Muscle of back (tissue), 11 donors: ENCODE data around the gene MLANA. TPM values are rescaled to one million over a fixed set of nuclear protein-coding genes. Genes with fewer than 3 reads are reported as not detected.
A peak's percentile ranks its signal among the peaks of the same experiment; 100 is the strongest.
"Not testable (repeated sequence)": the region's sequence is repeated elsewhere in the genome, so short reads cannot be mapped to it uniquely, and the experiment has no call there.

Source experiments
- DNase-seq, 3 donors: peaks; one replicate each; pipeline versions ENCODE4 v3.0.0 to v3.0.0-alpha.2; 2013
- polyA plus RNA-seq, 10 donors: library from polyadenylated mRNA; unstranded; fragments of 120-200 nt; gene quantifications; one replicate each; pipeline ENCODE4 v1.2.1, GENCODE V29; 2013; ENCODE audit not compliant: insufficient read length in 10 of 10

MLANA gene
- polyA plus RNA-seq, 10 donors = 0.23 to 11.0 (median 0.89) TPM

- DNase-seq = no peak
These were observed 21.2 kb upstream of the MLANA start for GRCh38 chr9:5869315-5870019.

GRCh38 chr9:5870020-5870339 lies 20.7 kb upstream of the MLANA start:
- DNase-seq = no peak

GRCh38 chr9:5870691-5871090 lies 20.0 kb upstream of the MLANA start:
- no peak for DNase-seq

GRCh38 chr9:5871785-5872184 lies 18.9 kb upstream of the MLANA start:
- DNase-seq = no peak

GRCh38 chr9:5872511-5872910 lies 18.2 kb upstream of the MLANA start:
- DNase-seq = no peak

- no peak for DNase-seq
These were observed 17.2 kb upstream of the MLANA start for GRCh38 chr9:5873439-5873838.

GRCh38 chr9:5874048-5874447 lies 16.6 kb upstream of the MLANA start:
- no peak for DNase-seq

- DNase-seq = no peak
These were observed 14.7 kb upstream of the MLANA start for GRCh38 chr9:5876026-5876425.

GRCh38 chr9:5876711-5877110 lies 14.0 kb upstream of the MLANA start:
- no peak for DNase-seq

GRCh38 chr9:5879419-5880181 lies 11.1 kb upstream of the MLANA start:
- peak in 1 of 3 donors; percentile 64 for DNase-seq

GRCh38 chr9:5882244-5883012 lies 8.3 kb upstream of the MLANA start:
- not testable (repeated sequence) for DNase-seq

GRCh38 chr9:5884191-5884590 lies 6.5 kb upstream of the MLANA start:
- no peak for DNase-seq

GRCh38 chr9:5886114-5886939 lies 4.4 kb upstream of the MLANA start:
- peak; percentile 44 to 74 (median 59) for DNase-seq

- no peak for DNase-seq
These were observed 1.9 kb downstream of the MLANA start for GRCh38 chr9:5892456-5893133.

GRCh38 chr9:5893134-5893505 lies 2.4 kb downstream of the MLANA start:
- no peak for DNase-seq

GRCh38 chr9:5893591-5894236 lies 3.0 kb downstream of the MLANA start:
- DNase-seq = no peak

GRCh38 chr9:5894237-5894959 lies 3.7 kb downstream of the MLANA start:
- no peak for DNase-seq

GRCh38 chr9:5895782-5896181 lies 5.1 kb downstream of the MLANA start:
- DNase-seq = no peak

- DNase-seq = no peak
These were observed 6.2 kb downstream of the MLANA start for GRCh38 chr9:5896863-5897262.

- DNase-seq = no peak
These were observed 7.2 kb downstream of the MLANA start for GRCh38 chr9:5897851-5898250.
